DOHH2 (cell line): ENCODE results near the gene PTGIR.

Source experiments
- H3F3A ChIP-seq: fragments of 200-600 bp; sonication (generic), shearing (Covaris generic); 2 replicates; pipeline ENCODE4 v1.6.0; 2016; ENCODE audit warnings: antibody characterized with exemption, mild to moderate bottlenecking; ENCODE audit not compliant: control insufficient read depth, insufficient read depth
- H3K27ac ChIP-seq: fragments of 200-600 bp; sonication (generic); 2 replicates; pipeline ENCODE4 v1.5.1; 2014; ENCODE audit warnings: low read depth, mild to moderate bottlenecking, low read length, moderate library complexity
- H3K27me3 ChIP-seq: fragments of 200-600 bp; sonication (generic); 2 replicates; pipeline ENCODE4 v1.6.1; 2014; ENCODE audit warnings: mild to moderate bottlenecking, low read length, mixed read lengths; ENCODE audit not compliant: control insufficient read depth
- H3K36me3 ChIP-seq: fragments of 200-600 bp; sonication (generic); 2 replicates; pipeline ENCODE4 v1.6.1; 2014; ENCODE audit warnings: mild to moderate bottlenecking, low read length, moderate library complexity, mixed read lengths; ENCODE audit not compliant: control insufficient read depth
- H3K4me1 ChIP-seq: fragments of 200-600 bp; sonication (generic); 2 replicates; pipeline ENCODE4 v1.6.1; 2014; ENCODE audit warnings: mild to moderate bottlenecking, low read length, mixed read lengths; ENCODE audit not compliant: control insufficient read depth
- H3K4me2 ChIP-seq: fragments of 200-600 bp; sonication (generic); 2 replicates; pipeline ENCODE4 v1.6.0; 2014; ENCODE audit warnings: mild to moderate bottlenecking, low read length, moderate library complexity
- H3K4me3 ChIP-seq: fragments of 200-600 bp; sonication (generic); 2 replicates; pipeline ENCODE4 v1.5.1; 2014; ENCODE audit warnings: mild to moderate bottlenecking, low read length, mixed read lengths
- H3K79me2 ChIP-seq: fragments of 200-600 bp; sonication (generic); 2 replicates; pipeline ENCODE4 v1.6.1; 2014; ENCODE audit warnings: mild to moderate bottlenecking, low read length, mixed read lengths; ENCODE audit not compliant: control insufficient read depth
- H3K9me2 ChIP-seq: fragments of 200-600 bp; sonication (generic); replicated peaks from 2 replicates; pipeline ENCODE4 v1.6.1; 2014; ENCODE audit warnings: mild to moderate bottlenecking, low read length, mixed read lengths; ENCODE audit not compliant: control insufficient read depth
- H3K9me3 ChIP-seq: fragments of 200-600 bp; sonication (generic); 2 replicates; pipeline ENCODE4 v1.6.1; 2014; ENCODE audit warnings: antibody characterized with exemption, low read length, mixed read lengths; ENCODE audit not compliant: control insufficient read depth, insufficient read depth
- H4K20me1 ChIP-seq: fragments of 200-600 bp; sonication (generic); 2 replicates; pipeline ENCODE4 v1.6.0; 2014; ENCODE audit warnings: low read depth, mild to moderate bottlenecking, antibody characterized with exemption, low read length, moderate library complexity; ENCODE audit not compliant: control insufficient read depth, insufficient read depth
- CTCF ChIP-seq: fragments of 200-600 bp; sonication (generic); IDR thresholded peaks from one replicate; pipeline ENCODE4 v1.5.1; 2014; ENCODE audit warnings: antibody characterized with exemption, mild to moderate bottlenecking, low read depth, low read length; ENCODE audit not compliant: poor library complexity, severe bottlenecking
- EZH2phosphoT487 ChIP-seq: fragments of 200-600 bp; sonication (generic); IDR thresholded peaks from 2 replicates; pipeline ENCODE4 v1.6.1; 2017; ENCODE audit warnings: borderline replicate concordance, mild to moderate bottlenecking, antibody characterized with exemption, low read length, moderate library complexity, mixed read lengths

Gene PTGIR

GRCh38 chr19:46573679-46574498 is 51.0 kb downstream of the PTGIR start:
- no peak for TF ChIP-seq EZH2phosphoT487
- no peak for TF ChIP-seq CTCF
- Histone ChIP-seq H3K4me3 (no peak overlapping the region), H4K20me1 (no peaks in the 10 kb centered on the region), H3K27me3 (no peaks in the 10 kb centered on the region), H3K9me3 (peaks cover 4% of the 10 kb centered on the region; the same call in 1 of the 2 replicates), H3F3A (no peaks in the 10 kb centered on the region), H3K9me2 (no peaks in the 10 kb centered on the region), H3K36me3 (no peaks in the 10 kb centered on the region), H3K27ac (no peak overlapping the region), H3K79me2 (no peaks in the 10 kb centered on the region), H3K4me1 (peaks cover 19% of the 10 kb centered on the region), H3K4me2 (no peak overlapping the region)

- Histone ChIP-seq H4K20me1 (no peaks in the 10 kb centered on the region), H3K9me2 (no peaks in the 10 kb centered on the region)
Measured at GRCh38 chr19:46571495-46571894, 53.4 kb downstream of the PTGIR start.

More at GRCh38 chr19:46571495-46571894, 53.4 kb downstream of the PTGIR start:
- H3K4me3 ChIP-seq = no peak overlapping the region
- no peak overlapping the region for H3K4me2 ChIP-seq
- H3K27me3 ChIP-seq = no peaks in the 10 kb centered on the region
- H3K9me3 ChIP-seq = peaks cover 2% of the 10 kb centered on the region; the same call in 1 of the 2 replicates
- TF ChIP-seq CTCF = no peak
- no peak for TF ChIP-seq EZH2phosphoT487
- H3K79me2 ChIP-seq = no peaks in the 10 kb centered on the region
- no peaks in the 10 kb centered on the region for H3F3A ChIP-seq
- peaks cover 10% of the 10 kb centered on the region for H3K4me1 ChIP-seq
- H3K36me3 ChIP-seq = no peaks in the 10 kb centered on the region
- no peak overlapping the region for H3K27ac ChIP-seq
